Right lobe of liver (tissue), 4 donors: ENCODE results near the gene DEDD2.

Source experiments
- CTCF ChIP-seq, 4 donors: fragments of 200-600 bp in 3 of 4; fragments of 450-650 bp in 1 of 4; IDR thresholded peaks; one replicate each; pipeline versions ENCODE4 v1.5.1 to v1.8.0; 2016 to 2022; ENCODE audit warnings: antibody characterized with exemption in 4 of 4, mild to moderate bottlenecking in 2 of 4
- POLR2A ChIP-seq: fragments of 450-650 bp; IDR thresholded peaks from one replicate; pipeline ENCODE4 v1.6.1; 2017; ENCODE audit warnings: antibody characterized with exemption, mild to moderate bottlenecking
- donor health status: DM: no; HTN: no; CAD: no.
- donor health status: DM: no; HTN: no; CAD: no.
- donor health status: DM: no; HTN: yes; CAD: no.

- no peak for TF ChIP-seq CTCF (IDR thresholded peaks at IDR 0.05)
- TF ChIP-seq POLR2A = no peak
These were observed 591 bp downstream of the DEDD2 start for GRCh38 chr19:42216653-42217519.
